C1 segment of cervical spinal cord (tissue), 14 donors: ENCODE data around the gene KLHL29.

Source experiments
- DNase-seq, 14 donors: peaks; one replicate each; lab custom pipeline; 2025; lab: John Stamatoyannopoulos, UW

KLHL29 gene

GRCh38 chr2:23629772-23630480 is 244.9 kb downstream of the KLHL29 start:
- DNase-seq: no peak

- DNase-seq: no peak
These were observed 246.0 kb downstream of the KLHL29 start for GRCh38 chr2:23630961-23631360.

- no peak for DNase-seq
These were observed 246.4 kb downstream of the KLHL29 start for GRCh38 chr2:23631389-23631788.

GRCh38 chr2:23632386-23632785 is 247.4 kb downstream of the KLHL29 start:
- no peak for DNase-seq

- DNase-seq: no peak
These were observed 247.9 kb downstream of the KLHL29 start for GRCh38 chr2:23632831-23633395.

GRCh38 chr2:23633966-23634365 is 249.0 kb downstream of the KLHL29 start:
- no peak for DNase-seq

GRCh38 chr2:23635442-23636340 is 250.7 kb downstream of the KLHL29 start:
- DNase-seq: no peak

GRCh38 chr2:23636426-23636825 is 251.4 kb downstream of the KLHL29 start:
- no peak for DNase-seq

- no peak for DNase-seq
These were observed 252.2 kb downstream of the KLHL29 start for GRCh38 chr2:23637011-23637778.

- no peak for DNase-seq
These were observed 254.5 kb downstream of the KLHL29 start for GRCh38 chr2:23639406-23639982.

GRCh38 chr2:23640711-23641110 is 255.7 kb downstream of the KLHL29 start:
- no peak for DNase-seq

- no peak for DNase-seq
These were observed 257.5 kb downstream of the KLHL29 start for GRCh38 chr2:23642516-23642915.

- no peak for DNase-seq
These were observed 260.3 kb downstream of the KLHL29 start for GRCh38 chr2:23645230-23645808.

- no peak for DNase-seq
These were observed 262.6 kb downstream of the KLHL29 start for GRCh38 chr2:23647563-23647962.

- DNase-seq: no peak
These were observed 264.3 kb downstream of the KLHL29 start for GRCh38 chr2:23649303-23649702.

- no peak for DNase-seq
These were observed 264.8 kb downstream of the KLHL29 start for GRCh38 chr2:23649819-23650218.

GRCh38 chr2:23651187-23652080 is 266.5 kb downstream of the KLHL29 start:
- DNase-seq: no peak

- DNase-seq: no peak
These were observed 268.3 kb downstream of the KLHL29 start for GRCh38 chr2:23653326-23653725.

GRCh38 chr2:23654756-23655155 is 269.8 kb downstream of the KLHL29 start:
- no peak for DNase-seq
